Mucosa of stomach (tissue), 1 donor: Measurements from ENCODE around the gene SFXN4.

Experiments
- H3K27me3 ChIP-seq: one replicate; pipeline ENCODE4 v1.7.0; 2013; ENCODE audit warnings: mild to moderate bottlenecking, low read length; ENCODE audit not compliant: control insufficient read depth, insufficient read depth
- H3K36me3 ChIP-seq: one replicate; pipeline ENCODE4 v1.7.0; 2013; ENCODE audit warnings: low read length; ENCODE audit not compliant: control insufficient read depth, insufficient read depth
- H3K4me1 ChIP-seq: one replicate; pipeline ENCODE4 v1.7.0; 2013; ENCODE audit warnings: mild to moderate bottlenecking, low read length; ENCODE audit not compliant: control insufficient read depth, insufficient read depth
- H3K4me3 ChIP-seq: one replicate; pipeline ENCODE4 v1.7.0; 2013; ENCODE audit warnings: low read length
- H3K9ac ChIP-seq: one replicate; pipeline ENCODE4 v1.7.0; 2013; ENCODE audit warnings: mild to moderate bottlenecking, low read length, moderate library complexity
- H3K9me3 ChIP-seq: one replicate; pipeline ENCODE4 v1.7.0; 2013; ENCODE audit warnings: mild to moderate bottlenecking, low read length, moderate library complexity; ENCODE audit not compliant: control insufficient read depth
- donor health status: Pancreatic carcinoma.

SFXN4 gene

DNA sequence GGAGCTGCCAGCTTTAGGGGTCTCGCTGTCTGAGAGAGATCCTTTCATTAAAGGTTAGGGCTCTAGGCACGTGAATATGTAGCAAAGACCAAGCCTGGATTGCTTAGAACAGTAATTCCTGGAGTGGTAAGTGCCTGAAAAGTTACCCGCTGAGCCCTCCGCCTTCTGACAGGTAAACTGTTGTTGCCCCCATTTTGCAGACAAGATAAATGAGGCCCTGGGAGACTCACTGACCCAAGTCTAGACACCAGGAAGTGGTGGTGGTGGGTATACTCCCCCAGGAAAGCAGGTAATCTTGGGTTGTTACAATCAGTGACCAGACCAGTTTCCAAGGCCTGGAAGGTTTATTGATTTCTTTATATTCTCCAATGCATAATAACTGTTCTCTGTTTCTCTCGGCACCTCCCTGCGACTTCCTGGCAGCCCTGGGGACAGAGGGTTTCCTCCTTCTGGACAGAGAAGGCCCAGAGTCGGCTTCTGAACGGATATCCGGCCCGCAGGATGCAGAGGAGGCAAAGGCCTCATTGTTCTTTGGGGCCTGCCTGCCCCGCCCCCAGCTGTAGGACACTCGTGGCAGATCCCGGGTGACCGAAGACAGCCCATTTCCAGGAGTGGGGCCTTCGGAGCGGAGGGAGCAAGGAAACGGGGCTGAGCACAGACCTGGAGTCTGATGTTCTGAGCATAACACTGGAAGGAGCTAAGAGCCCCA, 40.5 kb upstream of the SFXN4 start:
- Histone ChIP-seq H3K9ac (peak overlapping the region; percentile 72), H3K27me3 (no peaks in the 10 kb centered on the region), H3K4me1 (peaks cover 18% of the 10 kb centered on the region)

GRCh38 chr10:119203006-119203405, 37.5 kb upstream of the SFXN4 start:
- Histone ChIP-seq H3K9ac (no peak overlapping the region), H3K36me3 (no peaks in the 10 kb centered on the region), H3K4me3 (no peak overlapping the region), H3K9me3 (no peaks in the 10 kb centered on the region), H3K4me1 (peaks cover 11% of the 10 kb centered on the region), H3K27me3 (no peaks in the 10 kb centered on the region)

More for the DNA sequence above, 40.5 kb upstream of the SFXN4 start:
- Histone ChIP-seq H3K9me3 (no peaks in the 10 kb centered on the region), H3K36me3 (no peaks in the 10 kb centered on the region), H3K4me3 (peak overlapping the region; percentile 60)

GRCh38 chr10:119201233-119201632, 35.7 kb upstream of the SFXN4 start:
- H3K4me1 ChIP-seq: peaks cover 7% of the 10 kb centered on the region
- H3K36me3 ChIP-seq: no peaks in the 10 kb centered on the region
- no peak overlapping the region for H3K4me3 ChIP-seq
- H3K9me3 ChIP-seq: no peaks in the 10 kb centered on the region
- no peak overlapping the region for H3K9ac ChIP-seq
- no peaks in the 10 kb centered on the region for H3K27me3 ChIP-seq

- Histone ChIP-seq H3K9me3 (no peaks in the 10 kb centered on the region), H3K27me3 (no peaks in the 10 kb centered on the region), H3K36me3 (no peaks in the 10 kb centered on the region), H3K9ac (no peak overlapping the region), H3K4me3 (no peak overlapping the region), H3K4me1 (no peaks in the 10 kb centered on the region)
Observed at GRCh38 chr10:119199231-119199992, 33.9 kb upstream of the SFXN4 start.

- H3K9ac ChIP-seq: no peak overlapping the region
- H3K36me3 ChIP-seq: no peaks in the 10 kb centered on the region
- no peak overlapping the region for H3K4me3 ChIP-seq
Observed at GRCh38 chr10:119198438-119198837, 32.9 kb upstream of the SFXN4 start.

DNA sequence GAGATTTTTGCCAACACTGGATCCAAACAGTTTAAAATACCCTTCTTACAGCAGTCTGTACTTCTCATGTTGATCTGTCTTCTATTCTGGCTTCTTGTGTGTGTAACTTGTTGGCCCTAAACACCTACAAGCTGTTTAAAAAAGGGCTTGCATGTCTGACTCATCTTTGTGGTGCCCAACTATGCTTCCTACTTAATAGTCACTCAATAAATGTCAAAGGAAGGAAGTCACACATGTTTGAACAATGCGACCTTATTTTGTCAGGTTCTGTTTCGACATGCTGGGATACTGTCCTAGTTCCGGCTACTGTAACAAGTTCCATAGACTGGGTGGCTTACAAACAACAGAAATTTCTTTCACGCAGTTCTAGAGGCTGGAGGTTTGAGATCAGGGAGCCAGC, 32.4 kb upstream of the SFXN4 start:
- Histone ChIP-seq H3K9me3 (no peaks in the 10 kb centered on the region), H3K4me3 (no peak overlapping the region), H3K4me1 (no peaks in the 10 kb centered on the region), H3K27me3 (no peaks in the 10 kb centered on the region), H3K36me3 (no peaks in the 10 kb centered on the region), H3K9ac (no peak overlapping the region)

More at GRCh38 chr10:119198438-119198837, 32.9 kb upstream of the SFXN4 start:
- Histone ChIP-seq H3K27me3 (no peaks in the 10 kb centered on the region), H3K4me1 (no peaks in the 10 kb centered on the region), H3K9me3 (no peaks in the 10 kb centered on the region)

GRCh38 chr10:119191881-119192280, 26.4 kb upstream of the SFXN4 start:
- Histone ChIP-seq H3K27me3 (no peaks in the 10 kb centered on the region), H3K4me3 (no peak overlapping the region), H3K4me1 (peaks cover 4% of the 10 kb centered on the region), H3K36me3 (no peaks in the 10 kb centered on the region), H3K9ac (no peak overlapping the region), H3K9me3 (no peaks in the 10 kb centered on the region)

DNA sequence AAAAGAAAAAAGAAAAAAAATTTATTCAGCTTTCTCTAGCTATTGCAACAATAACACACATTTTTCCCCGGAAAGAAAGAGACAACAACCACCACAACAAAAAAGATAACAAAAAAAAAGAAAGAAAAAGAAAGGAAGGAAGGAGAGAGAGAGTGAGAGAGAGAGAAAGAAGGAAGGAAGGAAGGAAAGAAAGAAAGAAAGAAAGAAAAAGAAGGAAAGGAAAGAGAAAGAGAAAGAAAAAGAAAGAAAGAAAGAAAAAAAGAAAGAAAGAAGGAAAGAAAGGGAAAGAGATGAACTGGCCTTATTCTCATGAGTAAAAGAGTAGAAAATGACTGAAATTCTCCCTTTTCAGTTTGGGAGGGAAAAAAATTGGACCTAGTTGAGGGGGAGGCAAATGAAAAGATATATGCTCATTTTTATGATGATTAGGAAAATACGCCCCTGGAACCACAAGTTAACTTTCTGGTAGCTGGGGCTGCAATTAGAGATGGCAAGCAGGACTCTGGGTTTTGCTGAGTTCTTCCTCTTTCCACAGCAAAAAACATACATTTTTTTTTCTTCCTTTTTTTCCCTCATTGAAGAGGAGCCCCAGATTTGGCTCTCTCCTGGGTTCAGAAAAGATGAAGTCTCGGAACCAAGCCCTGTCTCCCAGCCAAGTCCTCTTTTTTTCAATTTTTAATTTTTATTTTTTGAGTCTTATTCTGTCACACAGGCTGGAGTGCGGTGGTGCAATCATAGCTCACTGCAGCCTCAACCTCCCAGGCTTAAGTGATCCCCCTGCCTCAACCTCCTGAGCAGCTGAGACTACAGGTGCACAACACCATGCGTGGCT, 25.7 kb upstream of the SFXN4 start:
- Histone ChIP-seq H3K4me1 (peaks cover 4% of the 10 kb centered on the region), H3K4me3 (no peak overlapping the region)

DNA sequence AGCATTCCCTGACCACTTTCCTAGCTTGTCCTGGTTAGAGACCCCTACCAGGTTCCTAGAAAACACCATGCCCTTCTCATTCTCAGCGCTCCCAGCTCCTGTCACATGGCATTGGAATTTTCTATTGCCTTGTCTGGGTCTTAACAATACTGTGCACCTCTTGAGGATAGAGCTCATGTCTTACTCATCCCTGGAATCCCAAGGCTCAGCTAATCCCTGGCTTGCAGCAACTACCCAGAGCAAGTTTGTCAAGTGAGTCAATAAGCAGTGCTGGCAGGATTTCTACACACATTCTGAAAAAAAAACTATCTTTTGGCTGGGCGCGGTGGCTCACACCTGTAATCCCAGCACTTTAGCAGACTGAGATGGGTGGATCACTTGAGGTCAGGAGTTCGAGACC, 24.8 kb upstream of the SFXN4 start:
- Histone ChIP-seq H3K9ac (no peak overlapping the region), H3K4me1 (peaks cover 4% of the 10 kb centered on the region), H3K4me3 (no peak overlapping the region), H3K9me3 (no peaks in the 10 kb centered on the region), H3K36me3 (no peaks in the 10 kb centered on the region), H3K27me3 (no peaks in the 10 kb centered on the region)

More for the DNA sequence above, 25.7 kb upstream of the SFXN4 start:
- no peaks in the 10 kb centered on the region for H3K9me3 ChIP-seq
- H3K9ac ChIP-seq: no peak overlapping the region
- no peaks in the 10 kb centered on the region for H3K36me3 ChIP-seq
- H3K27me3 ChIP-seq: no peaks in the 10 kb centered on the region

- Histone ChIP-seq H3K9ac (no peak overlapping the region), H3K9me3 (no peaks in the 10 kb centered on the region), H3K4me3 (no peak overlapping the region), H3K4me1 (peaks cover 4% of the 10 kb centered on the region), H3K36me3 (no peaks in the 10 kb centered on the region), H3K27me3 (no peaks in the 10 kb centered on the region)
Observed at GRCh38 chr10:119189811-119190282, 24.3 kb upstream of the SFXN4 start.

- Histone ChIP-seq H3K9ac (no peak overlapping the region), H3K36me3 (no peaks in the 10 kb centered on the region), H3K4me1 (no peaks in the 10 kb centered on the region), H3K9me3 (no peaks in the 10 kb centered on the region), H3K4me3 (no peak overlapping the region), H3K27me3 (no peaks in the 10 kb centered on the region)
Observed at GRCh38 chr10:119183664-119184412, 18.3 kb upstream of the SFXN4 start.
